SKM-1 (cell line): ENCODE measurements around the gene GALNT5.
"Not testable (repeated sequence)": the region's sequence is repeated elsewhere in the genome, so short reads cannot be mapped to it uniquely, and the experiment has no call there.

ENCODE experiments used
- DNase-seq: peaks from one replicate; lab custom pipeline; 2025; ENCODE audit not compliant: unreplicated experiment; lab: John Stamatoyannopoulos, UW

Gene GALNT5

DNA sequence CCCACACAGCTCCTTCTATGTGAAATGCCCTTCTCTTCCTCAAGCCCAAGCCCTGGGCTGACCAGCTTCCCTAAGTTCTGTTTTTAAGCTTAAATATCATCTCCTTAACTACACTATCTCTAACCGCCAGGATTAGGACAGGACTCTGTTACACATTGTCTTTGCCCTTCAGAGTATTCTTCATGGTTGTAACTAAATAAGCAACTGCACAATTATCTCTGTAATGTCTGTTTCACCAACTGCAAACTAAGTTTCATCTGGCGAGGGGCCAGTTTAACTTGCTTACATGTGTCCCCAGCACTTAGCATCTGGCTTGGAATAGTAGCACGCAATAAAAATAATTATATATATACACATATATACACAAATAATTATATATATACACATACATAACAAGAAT is 69.2 kb downstream of the GALNT5 start:
- no peak for DNase-seq

DNA sequence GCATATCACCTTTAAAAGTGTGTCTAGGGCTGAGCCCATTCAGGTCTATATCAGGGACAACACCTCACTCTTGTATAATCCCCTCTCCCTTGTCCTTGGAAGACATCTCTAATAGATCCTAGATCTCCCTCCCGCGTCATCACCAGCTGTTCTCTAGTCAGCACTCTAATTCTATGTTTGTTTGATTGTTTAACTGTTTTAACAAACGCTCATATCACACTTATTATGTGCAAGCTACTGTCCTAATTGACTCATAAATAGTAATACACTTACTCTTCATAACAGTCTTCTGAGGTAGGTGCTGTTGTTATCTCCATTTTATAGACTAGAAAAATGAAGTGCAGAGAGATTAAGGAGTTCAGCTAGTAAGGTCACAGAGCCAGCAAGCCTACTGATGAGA is 69.7 kb downstream of the GALNT5 start:
- DNase-seq = no peak

DNA sequence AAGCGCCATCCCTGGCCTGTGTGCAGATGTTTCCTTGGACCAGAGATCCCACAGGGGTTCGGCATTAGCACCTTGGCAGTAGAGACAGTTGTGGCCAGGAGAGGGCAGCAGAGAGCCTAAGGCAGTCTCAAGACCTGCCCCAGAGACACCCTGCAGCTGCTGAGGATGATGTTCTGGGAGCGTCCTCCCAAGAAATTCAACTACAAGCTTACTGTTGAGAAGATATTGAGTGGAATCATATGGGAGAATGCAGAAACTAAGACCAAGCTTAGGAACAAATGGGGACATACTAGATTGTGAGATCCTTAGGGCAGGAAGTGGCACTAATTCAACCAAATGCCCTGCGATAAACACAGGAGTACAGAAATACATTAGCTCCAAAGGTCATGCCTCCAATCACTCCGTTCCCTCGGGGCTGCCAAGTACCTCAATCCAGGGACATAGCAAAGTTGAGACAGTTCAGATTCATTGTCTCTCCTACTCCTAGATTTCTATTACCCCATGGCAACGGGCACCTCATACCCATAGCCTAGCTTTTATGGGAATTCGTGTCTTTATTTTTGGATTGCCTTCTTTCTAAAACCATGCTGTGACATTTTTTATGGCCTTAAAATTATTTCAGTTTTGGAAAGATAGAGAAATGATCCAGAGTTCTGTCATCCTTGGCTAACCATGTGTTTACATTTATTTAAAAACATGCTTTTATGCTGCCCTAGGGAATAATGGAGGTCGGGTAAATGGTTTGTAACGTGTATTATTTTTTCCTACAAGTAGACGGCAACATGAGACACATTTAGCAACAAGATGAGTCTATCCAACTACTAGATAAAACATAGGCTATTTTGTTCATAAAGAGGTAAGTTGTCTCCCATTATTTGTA is 70.4 kb downstream of the GALNT5 start:
- peak; percentile 58 for DNase-seq

DNA sequence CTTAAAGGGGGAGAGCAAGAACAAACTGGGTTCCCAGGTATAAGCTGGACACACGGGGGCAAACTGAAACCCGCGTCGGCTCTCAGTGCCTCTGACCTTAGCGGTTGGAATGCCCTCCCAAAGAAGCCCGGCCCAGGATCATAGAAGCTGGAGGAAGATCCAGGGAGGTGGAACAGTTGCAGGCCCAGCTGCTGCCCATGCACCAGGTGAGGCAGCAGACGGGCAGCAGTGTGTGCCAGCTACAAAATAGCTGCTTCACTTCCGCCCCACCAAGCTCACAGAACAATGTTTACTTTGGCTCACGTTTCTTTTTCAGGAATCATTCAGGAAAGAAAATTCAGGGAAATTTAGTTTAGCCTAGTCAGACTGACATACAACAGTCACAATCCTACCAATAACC is 72.0 kb downstream of the GALNT5 start:
- no peak for DNase-seq

DNA sequence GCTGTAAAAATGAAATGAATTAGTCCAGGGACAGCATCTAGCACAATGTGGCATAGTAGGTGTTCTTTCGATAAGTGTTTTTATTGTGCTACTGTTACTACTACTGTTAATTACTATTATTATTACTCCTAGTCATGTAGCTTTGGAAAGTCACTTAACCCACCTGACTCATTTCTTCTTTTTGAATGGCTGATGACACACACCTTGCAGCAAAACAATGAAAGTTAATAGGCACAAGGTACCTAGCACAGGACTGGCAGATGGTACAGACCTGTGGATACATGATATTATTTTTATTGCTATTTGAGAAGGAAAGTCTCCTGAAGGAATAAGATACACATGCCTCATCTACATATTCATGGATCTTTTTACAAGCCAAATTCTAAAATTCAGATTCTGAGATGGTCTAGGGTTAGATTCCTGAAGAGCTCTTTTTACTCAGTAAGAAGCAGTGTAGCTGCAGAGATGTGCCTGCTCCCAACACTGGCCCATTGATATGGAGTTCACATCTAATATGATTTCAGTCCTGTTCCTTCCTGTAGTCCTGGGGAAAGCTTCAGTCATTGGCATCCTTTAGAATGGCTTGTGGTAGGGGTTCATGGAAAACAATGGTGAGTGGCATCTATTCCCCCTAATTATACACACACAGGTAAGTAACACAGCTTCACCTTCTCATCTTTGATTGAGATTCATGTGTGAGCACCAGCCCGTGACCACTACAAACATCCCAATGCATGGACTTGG is 76.0 kb downstream of the GALNT5 start:
- DNase-seq = no peak

DNA sequence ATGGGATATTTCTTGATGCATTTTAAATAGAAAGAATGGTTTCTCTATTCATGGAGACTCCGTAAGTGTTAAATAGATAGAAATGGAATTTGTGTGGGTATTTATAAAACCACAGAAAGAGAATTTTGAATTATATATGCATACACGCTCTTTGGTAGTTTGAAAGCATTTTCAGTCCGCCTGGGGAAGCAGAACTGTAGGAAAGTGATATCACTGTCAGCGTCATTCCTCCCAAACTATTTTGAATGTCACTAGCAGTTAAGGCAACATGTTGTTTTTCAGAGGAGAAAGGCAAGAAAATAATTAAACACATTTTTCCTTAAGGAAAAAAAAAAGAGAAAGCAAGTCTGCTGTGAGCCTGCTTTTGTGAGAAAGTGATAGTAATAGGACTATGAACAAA is 76.8 kb downstream of the GALNT5 start:
- no peak for DNase-seq

DNA sequence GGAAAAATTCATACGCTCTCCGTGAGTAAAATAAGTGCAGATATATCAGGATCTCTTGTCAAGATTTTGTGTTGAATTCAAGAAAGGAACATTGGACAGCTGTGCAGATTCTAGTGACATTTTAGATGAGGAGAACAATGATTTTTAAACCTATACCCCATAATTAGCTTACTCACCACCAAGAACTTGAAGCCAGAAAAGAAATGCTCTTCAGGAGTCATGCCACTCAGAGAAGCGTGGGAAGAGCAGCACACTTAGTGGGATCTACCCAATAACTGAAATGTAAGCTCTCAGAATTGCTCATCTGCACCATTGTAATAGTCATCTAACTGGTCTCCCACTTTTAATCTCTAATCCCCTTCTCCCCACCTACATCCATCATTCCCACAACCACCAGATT is 77.3 kb downstream of the GALNT5 start:
- no peak for DNase-seq

DNA sequence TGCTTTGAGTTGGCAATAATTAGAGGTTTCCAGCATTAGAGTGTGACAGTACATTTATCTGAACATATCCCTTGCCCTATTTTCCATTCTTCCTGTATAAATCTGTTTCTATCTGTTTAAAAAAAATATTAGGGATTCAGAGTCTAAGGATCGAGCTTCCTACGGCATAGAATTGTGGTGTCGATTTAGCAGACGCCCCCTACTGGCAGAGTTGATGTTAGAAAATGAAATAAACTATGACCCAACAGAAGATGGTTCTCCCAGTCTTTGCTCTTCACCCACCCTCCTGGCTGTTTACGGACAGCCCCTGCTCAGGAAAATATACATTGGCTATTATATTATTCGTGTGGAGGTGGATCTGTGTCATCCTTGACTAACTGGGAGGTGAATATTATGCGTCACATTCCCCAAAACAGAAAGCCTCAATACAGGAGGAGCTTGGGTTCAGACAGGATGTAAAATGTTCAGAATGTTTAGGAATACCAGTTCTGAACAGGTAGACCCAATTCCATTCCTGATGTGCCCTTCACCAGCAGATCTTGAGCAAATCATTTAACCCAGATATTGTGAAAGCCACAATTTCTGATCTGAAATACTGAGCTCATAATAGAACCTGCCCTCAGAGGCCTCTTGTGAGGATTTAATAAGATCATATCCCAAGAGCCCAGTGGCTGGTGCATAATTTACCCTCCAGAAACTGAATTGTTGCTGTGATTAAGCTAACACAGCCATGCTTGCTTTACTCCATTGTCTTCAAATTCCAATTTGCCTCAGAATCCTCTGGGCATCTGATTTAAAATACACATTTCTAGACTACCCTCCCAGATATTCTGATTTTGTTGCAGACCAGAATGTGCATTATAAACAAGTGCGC is 78.9 kb downstream of the GALNT5 start:
- peak; percentile 29 for DNase-seq

DNA sequence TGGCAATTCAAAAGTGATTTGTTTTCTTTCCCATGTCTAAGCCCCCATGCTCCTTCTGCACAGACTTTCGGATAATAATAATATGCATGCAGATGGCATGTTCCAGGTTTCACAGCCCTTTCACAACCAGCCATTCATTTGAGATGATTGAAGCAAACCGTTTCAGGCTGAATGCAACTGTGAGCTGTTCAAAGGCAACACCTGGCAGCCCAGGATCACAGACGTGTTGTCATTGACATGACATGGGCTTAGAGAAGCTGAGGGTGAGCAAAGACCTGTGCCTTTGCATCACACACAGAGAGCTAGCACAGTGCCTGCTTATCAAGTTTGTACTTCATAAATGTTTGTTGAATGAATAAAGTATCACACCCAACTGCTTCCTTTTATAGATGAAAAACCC is 80.5 kb downstream of the GALNT5 start:
- no peak for DNase-seq

DNA sequence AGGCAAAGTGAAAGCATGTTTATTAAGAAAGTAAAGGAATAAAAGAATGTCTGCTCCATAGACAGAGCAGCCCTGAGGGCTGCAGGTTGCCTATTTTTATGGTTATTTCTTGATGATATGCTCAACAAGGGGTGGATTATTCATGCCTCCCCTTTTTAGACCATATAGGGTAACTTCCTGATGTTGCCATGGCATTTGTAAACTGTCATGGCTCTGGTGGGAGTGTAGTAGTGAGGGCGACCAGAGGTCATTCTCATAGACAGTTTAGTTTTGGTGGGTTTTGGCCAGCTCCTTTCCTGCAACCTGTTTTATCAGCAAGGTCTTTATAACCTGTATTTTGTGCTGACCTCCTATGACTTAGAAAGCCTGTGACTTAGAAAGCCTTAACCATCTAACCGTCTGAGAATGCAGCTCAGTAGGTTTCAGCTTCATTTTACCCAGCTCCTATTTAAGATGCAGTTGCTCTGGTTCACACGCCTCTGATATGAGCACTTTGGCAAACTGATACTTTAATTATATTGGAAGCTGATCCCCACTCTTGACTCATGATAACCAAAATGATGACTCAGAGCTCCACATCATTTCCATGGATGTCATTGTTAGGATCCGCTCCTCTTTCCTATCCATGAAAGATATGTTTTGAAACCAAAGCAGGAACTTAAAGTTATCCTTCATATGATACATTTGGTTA is 82.6 kb downstream of the GALNT5 start:
- no peak for DNase-seq

DNA sequence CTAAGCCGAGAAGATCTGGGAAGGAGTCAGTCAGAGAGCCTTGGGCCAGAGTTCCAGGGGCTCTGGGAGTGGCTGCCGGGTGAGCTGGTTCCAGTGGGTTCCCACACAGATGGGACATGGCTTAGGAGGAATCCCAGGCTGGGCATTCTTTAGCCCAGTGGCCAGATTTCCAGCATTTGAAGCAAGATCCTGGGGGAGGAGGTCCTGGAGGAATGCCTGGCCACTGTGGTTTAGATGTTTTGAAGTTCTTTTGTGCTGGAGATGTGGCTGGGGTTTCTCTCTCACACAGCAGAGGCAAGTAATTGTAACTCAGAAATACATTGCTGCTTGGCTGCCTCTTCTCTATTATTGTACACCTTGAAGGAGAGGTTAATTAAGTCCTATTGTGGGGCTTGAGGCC is 83.9 kb downstream of the GALNT5 start:
- DNase-seq = not testable (repeated sequence)

DNA sequence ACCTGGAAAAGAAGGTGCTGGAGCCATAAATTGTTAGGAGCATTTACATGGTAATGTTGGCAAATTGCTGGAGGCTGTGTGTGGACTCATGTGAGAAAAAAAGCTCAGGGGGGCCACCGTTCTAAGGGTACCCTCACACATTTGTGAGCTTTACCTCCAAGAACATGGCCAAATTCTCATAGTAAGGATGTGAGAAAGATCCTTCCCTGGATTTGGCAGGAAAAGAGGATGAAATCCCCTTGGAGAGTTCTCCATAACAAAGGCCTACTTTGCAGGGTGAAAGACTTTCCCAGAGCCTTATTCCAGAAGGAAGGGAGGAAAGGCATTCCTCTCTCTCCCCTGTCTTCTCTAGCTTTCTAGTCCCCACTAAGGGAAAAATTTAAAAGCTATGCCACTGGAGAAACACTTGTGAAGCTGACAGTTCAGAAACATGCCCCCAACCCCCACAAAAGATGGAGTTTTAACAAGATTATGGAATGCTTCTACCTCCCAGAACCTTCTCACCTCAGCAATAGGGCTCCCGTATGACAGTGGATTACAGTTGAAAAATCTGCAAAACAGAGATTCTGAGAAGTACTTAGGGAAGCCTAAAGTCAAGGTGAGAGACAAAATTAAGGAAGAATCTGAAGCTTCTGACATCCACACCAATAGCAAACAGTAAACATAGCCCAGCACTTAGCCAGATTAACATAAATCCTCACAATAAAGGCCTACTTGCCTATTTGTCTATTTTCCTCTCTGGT is 88.3 kb downstream of the GALNT5 start:
- no peak for DNase-seq

DNA sequence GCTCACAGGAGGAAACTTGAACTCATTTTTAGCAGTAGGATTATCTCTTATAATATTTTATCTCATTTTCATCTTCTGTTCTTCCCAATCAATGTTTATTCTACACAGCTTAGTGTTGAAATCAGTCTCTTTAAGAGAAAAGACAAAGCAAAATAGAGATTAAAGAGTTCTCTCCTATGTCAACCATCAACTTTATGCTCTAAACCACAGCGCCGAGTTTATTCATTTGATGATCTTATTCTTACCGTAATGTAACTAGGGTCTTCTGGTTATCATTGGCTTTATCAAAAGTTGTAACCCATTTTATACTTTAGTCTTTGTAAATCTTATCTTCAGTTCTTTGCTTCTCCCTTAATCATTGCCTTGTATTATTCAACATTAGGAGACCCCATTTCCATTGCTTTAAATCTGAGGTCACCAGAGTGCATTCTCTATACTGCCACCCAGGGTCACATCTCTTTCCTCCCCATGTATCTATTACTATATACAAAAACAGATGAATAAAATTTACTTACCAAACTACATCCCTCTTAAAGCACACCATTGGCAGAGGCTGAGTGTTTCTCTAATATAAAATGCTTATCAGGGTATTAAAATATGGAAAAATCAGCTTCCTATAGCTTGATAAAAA is 90.9 kb downstream of the GALNT5 start:
- no peak for DNase-seq

DNA sequence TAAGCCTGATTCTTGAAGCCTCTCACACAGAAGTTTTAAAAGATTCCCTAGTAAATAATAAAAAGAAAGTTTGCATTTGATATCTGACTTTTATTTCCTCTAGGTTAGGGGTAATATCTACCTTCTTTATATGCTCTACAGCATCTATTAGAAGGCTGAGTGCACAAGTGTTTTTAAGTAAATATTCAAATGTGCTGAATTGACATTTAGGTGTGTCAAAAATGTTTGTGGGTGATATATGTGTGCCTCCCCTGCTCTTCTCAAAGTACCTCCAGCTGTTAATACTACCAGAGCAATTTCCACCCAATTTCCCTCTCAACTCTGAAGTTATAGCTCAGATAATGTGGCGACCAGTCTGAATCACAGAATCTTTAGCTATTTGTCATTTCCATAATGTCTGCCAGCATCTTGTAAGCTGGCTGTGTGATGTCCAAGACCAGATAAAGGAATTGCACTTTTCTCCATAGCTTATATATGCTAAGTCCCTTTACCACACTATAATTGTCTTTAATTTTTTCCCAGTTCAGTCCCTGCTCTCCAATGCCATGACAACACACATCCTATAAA is 92.5 kb downstream of the GALNT5 start:
- no peak for DNase-seq

DNA sequence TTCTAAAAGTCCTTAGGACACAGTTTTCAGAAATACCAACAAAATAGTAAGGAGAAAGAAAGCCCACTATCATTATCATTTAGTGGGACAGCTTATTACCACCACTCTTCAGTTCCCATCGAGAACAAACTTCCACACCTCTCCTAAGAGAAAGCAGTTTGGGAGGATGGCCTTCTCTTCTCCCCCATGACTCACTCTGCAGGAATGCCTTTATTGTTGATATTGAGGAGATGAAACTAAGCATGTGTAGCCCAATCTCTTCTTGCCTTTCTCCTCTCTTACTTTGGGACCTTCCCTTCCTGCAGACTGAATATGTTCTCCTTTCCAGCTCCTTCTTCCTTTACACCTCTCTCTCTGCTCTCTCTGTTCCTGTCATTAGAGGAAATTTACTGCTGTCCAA is 98.1 kb downstream of the GALNT5 start:
- DNase-seq = no peak

DNA sequence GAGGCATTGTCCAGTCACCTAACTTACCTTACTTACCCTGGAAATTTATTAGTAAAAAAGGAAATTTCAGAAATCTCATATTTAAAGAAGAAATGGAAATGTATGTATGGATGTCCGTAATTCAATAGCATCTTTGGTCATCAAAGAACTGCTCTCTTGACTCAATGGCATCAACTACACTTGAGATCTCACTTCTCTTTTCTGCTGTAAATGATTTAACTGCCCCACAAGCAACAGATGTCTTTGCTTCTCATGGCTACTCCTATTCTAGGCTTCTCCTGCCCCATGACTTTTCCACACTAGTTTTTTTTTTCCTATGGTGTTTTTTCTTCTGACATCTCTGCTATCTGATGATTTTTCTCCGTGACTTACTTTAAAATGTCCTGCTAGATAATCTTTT is 102.1 kb downstream of the GALNT5 start:
- DNase-seq = no peak

DNA sequence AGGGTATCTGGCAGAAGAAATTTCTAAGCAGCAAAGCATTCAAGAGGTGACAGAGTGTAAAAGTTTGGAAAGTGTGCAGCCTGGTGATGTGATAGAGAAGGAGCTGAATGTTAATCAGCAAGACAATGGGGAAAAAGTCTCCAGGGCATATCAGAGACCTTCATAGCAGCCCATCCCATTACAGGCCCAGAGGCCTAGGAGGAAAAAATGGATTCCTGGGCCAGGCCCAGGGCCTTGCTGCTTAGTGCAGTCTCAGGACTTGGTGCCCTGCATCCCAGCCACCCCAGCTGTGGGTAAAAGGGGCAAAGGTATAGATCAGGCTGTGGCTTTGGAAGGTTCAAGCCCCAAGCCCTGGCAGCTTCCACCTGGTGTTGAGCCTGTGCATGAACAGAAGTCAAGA is 104.0 kb downstream of the GALNT5 start:
- no peak for DNase-seq

DNA sequence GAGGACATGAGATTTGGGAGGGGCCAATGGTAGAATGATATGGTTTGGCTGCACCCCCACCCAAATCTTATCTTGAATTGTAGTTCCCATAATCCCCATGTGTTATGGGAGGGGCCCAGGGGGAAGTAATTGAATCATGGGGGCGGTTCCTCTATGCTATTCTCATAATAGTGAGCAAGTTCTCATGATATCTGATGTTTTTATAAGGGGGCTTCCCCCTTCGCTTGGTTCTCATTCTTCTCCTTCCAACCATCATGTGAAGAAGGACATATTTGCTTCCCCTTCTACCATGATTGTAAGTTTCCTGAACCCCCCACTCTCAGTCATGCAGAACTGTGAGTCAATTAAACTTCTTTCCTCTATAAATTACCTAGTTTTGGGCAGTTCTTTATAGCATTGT is 105.1 kb downstream of the GALNT5 start:
- no peak for DNase-seq

DNA sequence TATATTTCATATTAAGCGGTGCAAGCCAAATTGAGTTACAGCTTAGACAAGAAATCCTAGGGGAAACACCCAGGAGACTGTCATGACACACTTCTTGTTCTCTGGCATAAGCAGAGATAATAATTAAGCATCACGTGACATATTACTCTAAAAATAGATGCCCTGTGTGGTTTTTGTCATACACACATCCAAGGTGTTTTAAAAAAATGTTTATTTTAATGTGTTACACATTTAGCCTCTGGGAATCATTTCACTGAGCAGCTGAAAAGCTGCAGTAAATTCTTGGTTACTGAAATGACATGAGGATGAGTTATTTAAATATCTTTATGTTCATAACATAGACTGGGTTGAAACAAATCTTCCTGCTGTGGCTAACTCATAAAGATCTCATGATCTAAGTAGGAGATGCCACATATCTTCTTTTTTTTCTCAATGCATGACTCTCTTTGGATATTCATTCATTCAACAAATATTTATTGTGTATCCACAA is 106.2 kb downstream of the GALNT5 start:
- DNase-seq = no peak
